Body of pancreas (tissue), 4 donors: ENCODE data around the gene MYCL.

Source experiments
- CTCF ChIP-seq, 7 experiments: fragments of 450-650 bp in 4 of 7; fragments of 200-600 bp in 3 of 7; sonication (generic) in 3 of 7; IDR thresholded peaks; one replicate each; pipeline ENCODE4 v1.5.1; 2016 to 2019; ENCODE audit warnings: antibody characterized with exemption in 7 of 7
- POLR2A ChIP-seq, 3 donors: fragments of 450-650 bp; IDR thresholded peaks; one replicate each; pipeline ENCODE4 v1.6.1; 2016; ENCODE audit warnings: antibody characterized with exemption in 3 of 3, mild to moderate bottlenecking in 2 of 3

GRCh38 chr1:39902460-39902807 lies 717 bp upstream of the MYCL start:
- TF ChIP-seq CTCF (IDR thresholded peaks at IDR 0.05) (no peak), POLR2A (IDR thresholded peaks at IDR 0.05) (no peak)
